Mesodermal cell (in vitro differentiated cells): ENCODE results near the gene TMPRSS6.

ENCODE experiments used
- H3K27ac ChIP-seq: 2 replicates; pipeline ENCODE4 v1.7.0; 2013; ENCODE audit warnings: mild to moderate bottlenecking, low read depth, low read length, moderate library complexity; ENCODE audit not compliant: severe bottlenecking
- H3K36me3 ChIP-seq: 2 replicates; pipeline ENCODE4 v1.7.1; 2013; ENCODE audit warnings: mild to moderate bottlenecking, low read length, moderate library complexity; ENCODE audit not compliant: control insufficient read depth, insufficient read depth
- H3K4me1 ChIP-seq: one replicate; pipeline ENCODE4 v1.7.1; 2013; ENCODE audit warnings: mild to moderate bottlenecking, low read length; ENCODE audit not compliant: insufficient read depth, control insufficient read depth, poor library complexity, severe bottlenecking
- H3K4me3 ChIP-seq: 2 replicates; pipeline ENCODE4 v1.7.0; 2013; ENCODE audit warnings: low read length, control low read depth, mild to moderate bottlenecking; ENCODE audit not compliant: insufficient read depth, poor library complexity, severe bottlenecking; ENCODE audit errors: extremely low read depth
- H3K9me3 ChIP-seq: 2 replicates; pipeline ENCODE4 v1.7.1; 2013; ENCODE audit warnings: mild to moderate bottlenecking, low read length, moderate library complexity; ENCODE audit not compliant: control insufficient read depth
- WGBS, 2 experiments: methylation state at CpG; one replicate each; pipeline ENCODE4 v1.1.5; 2013; ENCODE audit warnings: missing lambda C conversion rate in 2 of 2; ENCODE audit not compliant: insufficient coverage in 2 of 2; 5-methylcytosine and 5-hydroxymethylcytosine counted together

TMPRSS6 gene

GRCh38 chr22:37036655-37037377 is 72.7 kb downstream of the TMPRSS6 start:
- Histone ChIP-seq H3K36me3 (no peaks in the 10 kb centered on the region), H3K4me1 (peaks cover 10% of the 10 kb centered on the region), H3K4me3 (no peak overlapping the region), H3K9me3 (no peaks in the 10 kb centered on the region), H3K27ac (no peak overlapping the region)
- 91 to 93% methylated on average over 11 of the region's 11 CpGs for WGBS, 2 experiments

- H3K4me1 ChIP-seq: peaks cover 3% of the 10 kb centered on the region
- 90 to 91% methylated on average over 19 to 20 of the region's 23 CpGs for WGBS, 2 experiments
- no peak overlapping the region for H3K4me3 ChIP-seq
- no peak overlapping the region for H3K27ac ChIP-seq
- peaks cover 16% of the 10 kb centered on the region for H3K36me3 ChIP-seq
- H3K9me3 ChIP-seq: no peaks in the 10 kb centered on the region
These were observed 75.7 kb downstream of the TMPRSS6 start for GRCh38 chr22:37033605-37034430.

GRCh38 chr22:37032535-37033460 is 76.7 kb downstream of the TMPRSS6 start:
- H3K4me3 ChIP-seq: no peak overlapping the region
- H3K9me3 ChIP-seq: no peaks in the 10 kb centered on the region
- 85% methylated on average over 15 to 18 of the region's 18 CpGs for WGBS, 2 experiments
- peaks cover 3% of the 10 kb centered on the region for H3K4me1 ChIP-seq
- peak overlapping the region; percentile 23 for H3K27ac ChIP-seq
- H3K36me3 ChIP-seq: peaks cover 24% of the 10 kb centered on the region

- peaks cover 31% of the 10 kb centered on the region for H3K36me3 ChIP-seq
- H3K4me1 ChIP-seq: peaks cover 3% of the 10 kb centered on the region
- no peak overlapping the region for H3K4me3 ChIP-seq
- H3K27ac ChIP-seq: no peak overlapping the region
- 75 to 100% methylated on average over 1 of the region's 2 CpGs for WGBS, 2 experiments
- H3K9me3 ChIP-seq: no peaks in the 10 kb centered on the region
These were observed 77.4 kb downstream of the TMPRSS6 start for GRCh38 chr22:37032134-37032534.

GRCh38 chr22:37030560-37031281 is 78.8 kb downstream of the TMPRSS6 start:
- no peaks in the 10 kb centered on the region for H3K9me3 ChIP-seq
- peaks cover 45% of the 10 kb centered on the region for H3K36me3 ChIP-seq
- H3K4me3 ChIP-seq: no peak overlapping the region
- WGBS, 2 experiments: 81 to 83% methylated on average over 13 to 14 of the region's 14 CpGs
- no peak overlapping the region for H3K27ac ChIP-seq
- H3K4me1 ChIP-seq: peaks cover 3% of the 10 kb centered on the region

GRCh38 chr22:37028692-37029674 is 80.5 kb downstream of the TMPRSS6 start:
- peaks cover 62% of the 10 kb centered on the region for H3K36me3 ChIP-seq
- no peaks in the 10 kb centered on the region for H3K9me3 ChIP-seq
- no peak overlapping the region for H3K4me3 ChIP-seq
- H3K27ac ChIP-seq: no peak overlapping the region
- 94% methylated on average over 19 to 20 of the region's 22 CpGs for WGBS, 2 experiments
- H3K4me1 ChIP-seq: peaks cover 3% of the 10 kb centered on the region

GRCh38 chr22:37027556-37027955 is 82.0 kb downstream of the TMPRSS6 start:
- Histone ChIP-seq H3K27ac (no peak overlapping the region), H3K4me3 (no peak overlapping the region), H3K4me1 (peaks cover 6% of the 10 kb centered on the region), H3K9me3 (no peaks in the 10 kb centered on the region), H3K36me3 (peaks cover 68% of the 10 kb centered on the region)
- 83 to 96% methylated on average over 5 to 6 of the region's 7 CpGs for WGBS, 2 experiments

GRCh38 chr22:37026325-37026724 is 83.2 kb downstream of the TMPRSS6 start:
- Histone ChIP-seq H3K9me3 (no peaks in the 10 kb centered on the region), H3K4me1 (peaks cover 11% of the 10 kb centered on the region), H3K27ac (no peak overlapping the region), H3K4me3 (no peak overlapping the region), H3K36me3 (peaks cover 68% of the 10 kb centered on the region)
- 97 to 100% methylated on average over 3 to 4 of the region's 5 CpGs for WGBS, 2 experiments

GRCh38 chr22:37025500-37026070 is 83.9 kb downstream of the TMPRSS6 start:
- Histone ChIP-seq H3K4me1 (peaks cover 11% of the 10 kb centered on the region), H3K27ac (no peak overlapping the region), H3K4me3 (no peak overlapping the region), H3K36me3 (peaks cover 68% of the 10 kb centered on the region), H3K9me3 (no peaks in the 10 kb centered on the region)
- 86 to 88% methylated on average over 10 of the region's 10 CpGs for WGBS, 2 experiments
